ENCODE measurements around the gene SLC46A1. TPM values are rescaled to one million over a fixed set of nuclear protein-coding genes. Genes with fewer than 3 reads are reported as not detected.

SLC46A1 gene
- total and polyA plus RNA-seq, 2 of the 8 experiments (the other 6 are each of a cell fraction or from before 2014, with no cell fraction given), result 5.3 to 8.7 TPM

GRCh38 chr17:28397687-28398279 is 8.2 kb downstream of the SLC46A1 start:
- Histone ChIP-seq H3K79me1 (ENCODE audit: low read depth, low read length) (no peaks in the 10 kb centered on the region; the same call in 1 of the 2 replicates), H4K20me1 (replicated peaks in 1 of 2; ENCODE audit: control insufficient read depth in 1 of 2, insufficient read depth in 2 of 2, low read length in 2 of 2) (no peaks in the 10 kb centered on the region), H3K56ac (replicated peaks; ENCODE audit: insufficient read length, low read depth, low read length) (no peak overlapping the region), H3K4me2 (ENCODE audit: insufficient read depth in 1 of 2, low read depth in 2 of 2, low read length in 2 of 2) (no peak overlapping the region), H2AK5ac (ENCODE audit: low read depth, low read length) (no peak overlapping the region), H4K8ac (ENCODE audit: extremely low read depth, insufficient read depth, low read length) (no peak overlapping the region; the same call in 1 of the 2 replicates), H3K36me3 (ENCODE audit: control insufficient read depth in 2 of 4, insufficient read depth in 4 of 4, low read length in 3 of 4) (no peaks in the 10 kb centered on the region), H3K4me3 (ENCODE audit: extremely low read depth in 1 of 4, insufficient read depth in 2 of 4, low read depth in 3 of 4, low read length in 4 of 4) (no peak overlapping the region), H3K18ac (ENCODE audit: extremely low read depth, low read length) (no peak overlapping the region), H3K9me3 (ENCODE audit: insufficient read depth in 2 of 2, low read depth in 1 of 2, low read length in 1 of 2) (no peaks in the 10 kb centered on the region), H3K9ac (replicated peaks in 1 of 4; ENCODE audit: extremely low read depth in 1 of 4, low read depth in 3 of 4, low read length in 3 of 4) (no peak overlapping the region), H2AFZ (ENCODE audit: low read length) (no peak overlapping the region), H4K91ac (replicated peaks; ENCODE audit: insufficient read length, low read length) (no peak overlapping the region), H3K23me2 (ENCODE audit: low read depth, low read length) (no peaks in the 10 kb centered on the region), H3K14ac (ENCODE audit: insufficient read length) (no peak overlapping the region), H2BK20ac (ENCODE audit: low read length) (no peak overlapping the region), H3K27ac (ENCODE audit: low read depth, low read length) (no peak overlapping the region), H3K4ac (replicated peaks; ENCODE audit: insufficient read length, low read depth, low read length) (no peak overlapping the region), H3K23ac (ENCODE audit: insufficient read length) (no peak overlapping the region), H4K5ac (ENCODE audit: insufficient read length, low read depth, low read length) (no peak overlapping the region), H3K27me3 (replicated peaks in 1 of 4; ENCODE audit: control insufficient read depth in 3 of 4, extremely low read depth in 1 of 4, insufficient read depth in 3 of 4, low read length in 3 of 4) (peaks cover 0 to 9% (median 3%) of the 10 kb centered on the region in 4 experiments; a peak in 2 of 7 replicates), H2BK15ac (ENCODE audit: low read length) (no peak overlapping the region), H3K79me2 (ENCODE audit: control insufficient read depth in 1 of 2, insufficient read depth in 2 of 2, low read length in 2 of 2) (no peaks in the 10 kb centered on the region), H2BK12ac (ENCODE audit: low read depth, low read length) (no peak overlapping the region), H3K4me1 (replicated peaks in 1 of 4; ENCODE audit: control insufficient read depth in 3 of 4, insufficient read depth in 4 of 4, low read length in 3 of 4) (peaks cover 3 to 15% (median 10%) of the 10 kb centered on the region in 4 experiments), H2BK5ac (ENCODE audit: low read depth, low read length) (no peak overlapping the region), H2BK120ac (replicated peaks; ENCODE audit: low read depth, low read length) (no peak overlapping the region)
- FAIRE-seq, result no peak
- no peak for DNase-seq (ENCODE audit: low read depth in 1 of 2, low spot score in 2 of 2)
- WGBS, 2 experiments (ENCODE audit: extremely low coverage in 1 of 2, insufficient coverage in 1 of 2, insufficient read length in 1 of 2, insufficient replicate concordance in 2 of 2, low coverage in 1 of 2, low lambda C conversion rate in 2 of 2, missing lambda C conversion rate in 1 of 2), result 94% methylated on average over 7 of the region's 7 CpGs; no CpG with 5 or more reads in 1 of the 2 experiments
- CTCF ChIA-PET (ENCODE audit: partially characterized antibody), result interaction anchor here (1.0 to 4.5 kb wide), 3 partner anchors 10 to 51 kb away, joined by 4 to 28 read pairs (median 5); no protein-coding TSS in a partner anchor
- POLR2A ChIA-PET (ENCODE audit: partially characterized antibody), result interaction anchor here (3.3 to 12.8 kb wide), 2 partner anchors 9 to 12 kb away, joined by 12 to 135 read pairs; partner anchors contain the start of gene SLC46A1
- TF ChIP-seq KDM4A (IDR thresholded peaks at IDR 0.05; ENCODE audit: low read depth, low read length, severe bottlenecking) (no peak), CBX5 (IDR thresholded peaks at IDR 0.05; ENCODE audit: low read depth, low read length) (no peak), GTF2F1 (IDR thresholded peaks at IDR 0.05; ENCODE audit: borderline replicate concordance, low read depth, low read length) (no peak), JUND (IDR thresholded peaks at IDR 0.05; ENCODE audit: low read length) (no peak), USF2 (IDR thresholded peaks at IDR 0.05; ENCODE audit: low read length) (no peak), SP2 (IDR thresholded peaks at IDR 0.05; ENCODE audit: low read length) (no peak), RFX5 (IDR thresholded peaks at IDR 0.05; ENCODE audit: borderline replicate concordance, low read depth, low read length) (no peak), CEBPB (IDR thresholded peaks at IDR 0.05; ENCODE audit: low read depth, low read length) (no peak), CTCF (IDR thresholded peaks at IDR 0.05; ENCODE audit: control extremely low read depth in 1 of 3, insufficient read depth in 1 of 3, low read depth in 1 of 3, low read length in 3 of 3) (no peak)
